GM23248 (cell line): ENCODE measurements around the gene TP53I3.

ENCODE experiments used
- EZH2 ChIP-seq: fragments of 200-600 bp; sonication (generic); IDR thresholded peaks from 2 replicates; pipeline ENCODE4 v1.6.1; 2018; ENCODE audit warnings: antibody characterized with exemption, mild to moderate bottlenecking; ENCODE audit not compliant: insufficient read depth, poor library complexity, severe bottlenecking
- EZH2phosphoT487 ChIP-seq: fragments of 200-600 bp; sonication (generic); IDR thresholded peaks from 2 replicates; pipeline ENCODE4 v1.6.1; 2018; ENCODE audit warnings: antibody characterized with exemption, moderate library complexity, mild to moderate bottlenecking, low read depth; ENCODE audit not compliant: insufficient read depth

DNA sequence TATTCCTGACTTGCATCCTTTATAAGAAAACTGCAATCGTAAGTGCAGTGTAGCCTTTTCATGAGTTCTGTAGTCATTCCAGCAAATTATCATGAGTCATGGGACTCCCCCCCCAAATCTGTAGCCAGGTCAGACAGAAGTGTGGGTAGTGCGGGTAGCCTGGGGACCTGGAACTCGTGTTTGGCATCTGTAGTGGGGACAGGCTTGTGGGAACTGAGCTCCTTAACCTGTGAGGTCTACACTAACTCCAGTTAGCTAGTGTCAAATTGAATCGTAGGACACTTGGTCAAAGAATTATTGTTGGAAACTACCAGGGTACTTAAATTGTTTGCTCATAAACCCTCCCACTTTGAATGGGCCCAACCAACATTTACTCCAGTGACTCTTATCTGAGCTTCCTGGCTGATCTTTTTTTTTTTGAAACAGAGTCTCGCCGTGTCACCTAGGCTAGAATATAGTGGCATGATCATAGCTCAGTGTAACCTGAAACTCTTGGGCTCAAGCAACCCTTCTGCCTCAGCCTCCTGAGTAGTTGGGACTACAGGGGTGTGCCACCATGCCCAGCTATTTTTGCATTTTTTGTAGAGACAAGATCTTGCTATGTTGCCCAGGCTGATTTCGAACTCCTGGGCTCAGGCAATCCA, 26.1 kb upstream of the TP53I3 start:
- TF ChIP-seq EZH2phosphoT487: no peak
- TF ChIP-seq EZH2: no peak
